ENCODE results near the gene TSPO. TPM values are rescaled to one million over a fixed set of nuclear protein-coding genes. Genes with fewer than 3 reads are reported as not detected.

TSPO gene
- total and polyA plus RNA-seq, 2 of the 13 experiments (the other 11 are each of a cell fraction or from before 2014, with no cell fraction given): 0.46 to 1.4 TPM

DNA sequence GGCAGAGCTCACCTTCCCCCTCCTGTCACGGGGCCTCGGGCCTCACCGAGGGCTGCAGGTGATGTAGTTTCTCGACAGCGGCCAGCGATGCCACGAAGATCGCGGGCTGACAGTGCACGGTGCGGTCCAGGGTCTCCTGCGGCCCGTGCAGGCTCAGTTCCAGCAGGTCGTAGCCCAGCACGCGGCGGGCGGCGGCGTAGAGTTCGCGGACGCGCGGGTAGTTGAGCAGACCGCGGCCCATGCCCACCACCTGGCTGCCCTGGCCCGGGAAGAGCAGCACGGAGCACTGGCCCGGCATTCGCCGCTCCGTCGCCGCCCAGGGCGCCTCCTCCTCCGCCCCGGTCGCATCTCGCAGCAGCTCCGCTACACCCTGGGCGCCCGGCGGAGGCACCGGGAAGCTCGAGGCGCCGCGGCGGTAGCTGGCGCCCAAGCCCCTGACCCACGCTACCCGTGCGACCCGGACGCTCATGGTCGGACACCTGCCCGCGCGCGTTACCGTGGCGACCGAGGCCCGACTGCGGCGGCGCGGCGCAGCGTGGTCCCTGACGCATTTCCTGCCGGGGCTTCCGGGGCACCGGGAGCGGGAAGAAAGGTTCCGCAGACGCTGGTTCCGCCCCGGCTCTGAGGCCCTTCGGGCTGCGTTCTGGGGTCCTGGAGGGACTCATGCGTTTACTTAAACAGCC, 8.3 kb upstream of the TSPO start, which contains the start of gene MCAT (continued):
- TF ChIP-seq, protein P1, sequence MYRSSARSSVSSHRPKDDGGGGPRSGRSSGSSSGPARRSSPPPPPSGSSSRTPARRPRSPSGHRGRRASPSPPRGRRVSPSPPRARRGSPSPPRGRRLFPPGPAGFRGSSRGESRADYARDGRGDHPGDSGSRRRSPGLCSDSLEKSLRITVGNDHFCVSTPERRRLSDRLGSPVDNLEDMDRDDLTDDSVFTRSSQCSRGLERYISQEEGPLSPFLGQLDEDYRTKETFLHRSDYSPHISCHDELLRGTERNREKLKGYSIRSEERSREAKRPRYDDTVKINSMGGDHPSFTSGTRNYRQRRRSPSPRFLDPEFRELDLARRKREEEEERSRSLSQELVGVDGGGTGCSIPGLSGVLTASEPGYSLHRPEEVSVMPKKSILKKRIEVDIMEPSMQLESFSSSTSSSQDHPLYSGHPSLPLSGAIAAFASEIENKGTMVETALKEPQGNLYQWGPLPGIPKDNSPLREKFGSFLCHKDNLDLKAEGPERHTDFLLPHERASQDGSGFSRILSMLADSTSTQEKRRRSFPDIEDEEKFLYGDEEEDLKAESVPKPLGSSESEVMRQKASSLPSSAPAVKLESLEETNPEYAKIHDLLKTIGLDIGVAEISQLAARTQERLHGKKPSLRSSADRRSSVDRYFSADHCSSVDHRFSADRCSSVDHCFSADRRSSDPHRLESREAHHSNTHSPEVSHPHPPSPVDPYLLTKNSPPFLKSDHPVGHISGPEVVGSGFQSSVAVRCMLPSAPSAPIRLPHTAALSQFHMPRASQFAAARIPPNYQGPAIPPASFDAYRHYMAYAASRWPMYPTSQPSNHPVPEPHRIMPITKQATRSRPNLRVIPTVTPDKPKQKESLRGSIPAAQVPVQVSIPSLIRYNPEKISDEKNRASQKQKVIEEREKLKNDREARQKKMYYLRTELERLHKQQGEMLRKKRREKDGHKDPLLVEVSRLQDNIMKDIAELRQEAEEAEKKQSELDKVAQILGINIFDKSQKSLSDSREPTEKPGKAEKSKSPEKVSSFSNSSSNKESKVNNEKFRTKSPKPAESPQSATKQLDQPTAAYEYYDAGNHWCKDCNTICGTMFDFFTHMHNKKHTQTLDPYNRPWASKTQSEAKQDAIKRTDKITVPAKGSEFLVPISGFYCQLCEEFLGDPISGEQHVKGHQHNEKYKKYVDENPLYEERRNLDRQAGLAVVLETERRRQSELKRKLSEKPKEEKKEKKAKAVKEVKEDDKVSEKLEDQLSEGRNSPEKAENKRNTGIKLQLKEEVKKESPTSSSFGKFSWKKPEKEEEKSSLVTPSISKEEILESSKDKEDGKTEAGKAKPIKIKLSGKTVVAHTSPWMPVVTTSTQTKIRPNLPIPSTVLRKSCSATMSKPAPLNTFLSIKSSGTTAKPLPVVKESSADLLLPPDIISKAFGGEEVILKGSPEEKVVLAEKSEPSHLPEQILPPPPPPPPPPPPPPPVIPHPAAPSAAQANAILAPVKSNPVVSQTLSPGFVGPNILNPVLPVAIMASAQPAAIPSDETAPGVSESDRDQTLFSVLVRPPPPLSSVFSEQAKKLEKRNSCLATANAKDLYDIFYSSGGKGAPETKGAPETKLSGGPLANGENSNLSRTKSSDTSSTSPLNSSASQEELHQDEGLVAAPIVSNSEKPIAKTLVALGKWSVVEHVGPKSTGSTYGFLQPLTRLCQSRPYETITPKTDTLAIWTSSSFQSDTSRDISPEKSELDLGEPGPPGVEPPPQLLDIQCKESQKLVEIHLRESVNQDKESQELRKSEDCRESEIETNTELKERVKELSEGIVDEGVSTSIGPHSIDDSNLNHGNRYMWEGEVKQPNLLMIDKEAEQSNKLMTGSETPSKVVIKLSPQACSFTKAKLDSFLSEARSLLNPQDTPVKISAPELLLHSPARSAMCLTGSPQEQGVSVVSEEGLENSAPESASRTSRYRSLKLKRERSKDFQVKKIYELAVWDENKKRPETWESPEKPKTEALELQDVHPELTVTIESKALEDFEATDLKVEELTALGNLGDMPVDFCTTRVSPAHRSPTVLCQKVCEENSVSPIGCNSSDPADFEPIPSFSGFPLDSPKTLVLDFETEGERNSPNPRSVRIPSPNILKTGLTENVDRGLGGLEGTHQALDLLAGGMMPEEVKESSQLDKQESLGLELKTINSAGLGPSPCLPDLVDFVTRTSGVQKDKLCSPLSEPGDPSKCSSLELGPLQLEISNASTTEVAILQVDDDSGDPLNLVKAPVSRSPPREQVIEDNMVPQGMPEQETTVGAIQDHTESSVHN (CRISPR knock-in tag; IDR thresholded peaks at IDR 0.05): no peak
- peak; percentile 75 for TF ChIP-seq ZFX (CRISPR knock-in tag; IDR thresholded peaks at IDR 0.05; ENCODE audit: low read depth)
- TF ChIP-seq ZNF543 (CRISPR knock-in tag; IDR thresholded peaks at IDR 0.05): no peak; the same call in 1 of the 2 replicates
- no peak; the same call in 1 of the 2 replicates for TF ChIP-seq ZNF546 (CRISPR knock-in tag; conservative IDR thresholded peaks at IDR 0.05)
- TF ChIP-seq, protein P2, sequence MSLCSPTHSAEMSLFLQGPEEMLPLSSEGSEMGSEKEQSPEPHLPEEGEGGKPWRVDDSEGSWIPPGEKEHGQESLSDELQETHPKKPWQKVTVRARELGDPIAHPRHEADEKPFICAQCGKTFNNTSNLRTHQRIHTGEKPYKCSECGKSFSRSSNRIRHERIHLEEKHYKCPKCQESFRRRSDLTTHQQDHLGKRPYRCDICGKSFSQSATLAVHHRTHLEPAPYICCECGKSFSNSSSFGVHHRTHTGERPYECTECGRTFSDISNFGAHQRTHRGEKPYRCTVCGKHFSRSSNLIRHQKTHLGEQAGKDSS (CRISPR knock-in tag; IDR thresholded peaks at IDR 0.05; ENCODE audit: borderline replicate concordance, low read depth): peak; percentile 53; the same call in 1 of the 2 replicates
- TF ChIP-seq ZNF792 (CRISPR knock-in tag; IDR thresholded peaks at IDR 0.05): peak; percentile 76
- TF ChIP-seq, protein P3, sequence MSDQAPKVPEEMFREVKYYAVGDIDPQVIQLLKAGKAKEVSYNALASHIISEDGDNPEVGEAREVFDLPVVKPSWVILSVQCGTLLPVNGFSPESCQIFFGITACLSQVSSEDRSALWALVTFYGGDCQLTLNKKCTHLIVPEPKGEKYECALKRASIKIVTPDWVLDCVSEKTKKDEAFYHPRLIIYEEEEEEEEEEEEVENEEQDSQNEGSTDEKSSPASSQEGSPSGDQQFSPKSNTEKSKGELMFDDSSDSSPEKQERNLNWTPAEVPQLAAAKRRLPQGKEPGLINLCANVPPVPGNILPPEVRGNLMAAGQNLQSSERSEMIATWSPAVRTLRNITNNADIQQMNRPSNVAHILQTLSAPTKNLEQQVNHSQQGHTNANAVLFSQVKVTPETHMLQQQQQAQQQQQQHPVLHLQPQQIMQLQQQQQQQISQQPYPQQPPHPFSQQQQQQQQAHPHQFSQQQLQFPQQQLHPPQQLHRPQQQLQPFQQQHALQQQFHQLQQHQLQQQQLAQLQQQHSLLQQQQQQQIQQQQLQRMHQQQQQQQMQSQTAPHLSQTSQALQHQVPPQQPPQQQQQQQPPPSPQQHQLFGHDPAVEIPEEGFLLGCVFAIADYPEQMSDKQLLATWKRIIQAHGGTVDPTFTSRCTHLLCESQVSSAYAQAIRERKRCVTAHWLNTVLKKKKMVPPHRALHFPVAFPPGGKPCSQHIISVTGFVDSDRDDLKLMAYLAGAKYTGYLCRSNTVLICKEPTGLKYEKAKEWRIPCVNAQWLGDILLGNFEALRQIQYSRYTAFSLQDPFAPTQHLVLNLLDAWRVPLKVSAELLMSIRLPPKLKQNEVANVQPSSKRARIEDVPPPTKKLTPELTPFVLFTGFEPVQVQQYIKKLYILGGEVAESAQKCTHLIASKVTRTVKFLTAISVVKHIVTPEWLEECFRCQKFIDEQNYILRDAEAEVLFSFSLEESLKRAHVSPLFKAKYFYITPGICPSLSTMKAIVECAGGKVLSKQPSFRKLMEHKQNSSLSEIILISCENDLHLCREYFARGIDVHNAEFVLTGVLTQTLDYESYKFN (CRISPR knock-in tag; conservative IDR thresholded peaks at IDR 0.05): peak; percentile 37
- no peak for TF ChIP-seq SSRP1 (CRISPR knock-in tag; IDR thresholded peaks at IDR 0.05)
- TF ChIP-seq, protein P4, sequence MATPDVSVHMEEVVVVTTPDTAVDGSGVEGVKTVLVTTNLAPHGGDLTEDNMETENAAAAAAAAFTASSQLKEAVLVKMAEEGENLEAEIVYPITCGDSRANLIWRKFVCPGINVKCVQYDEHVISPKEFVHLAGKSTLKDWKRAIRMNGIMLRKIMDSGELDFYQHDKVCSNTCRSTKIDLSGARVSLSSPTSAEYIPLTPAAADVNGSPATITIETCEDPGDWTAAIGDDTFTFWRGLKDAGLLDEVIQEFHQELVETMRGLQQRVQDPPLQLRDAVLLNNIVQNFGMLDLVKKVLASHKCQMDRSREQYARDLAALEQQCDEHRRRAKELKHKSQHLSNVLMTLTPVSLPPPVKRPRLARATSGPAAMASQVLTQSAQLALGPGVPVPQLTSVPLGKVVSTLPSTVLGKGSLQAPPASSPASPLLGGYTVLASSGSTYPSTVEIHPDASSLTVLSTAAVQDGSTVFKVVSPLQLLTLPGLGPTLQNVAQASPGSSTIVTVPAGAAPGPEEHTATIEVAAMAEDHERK (CRISPR knock-in tag; IDR thresholded peaks at IDR 0.05; ENCODE audit: low read depth): peak; percentile 99
- TF ChIP-seq CBFB (CRISPR knock-in tag; IDR thresholded peaks at IDR 0.05): peak; percentile 70; the same call in 1 of the 2 replicates
- TF ChIP-seq ISX (CRISPR knock-in tag; conservative IDR thresholded peaks at IDR 0.05): no peak
- peak; percentile 67; the same call in 1 of the 2 replicates for TF ChIP-seq HDAC2 (CRISPR knock-in tag; IDR thresholded peaks at IDR 0.05)
- 0 out of 2 replicates have a peak, but pooled peaks have one; percentile 59 for TF ChIP-seq CHCHD3 (CRISPR knock-in tag; IDR thresholded peaks at IDR 0.05)
- TF ChIP-seq ZNF766 (CRISPR knock-in tag; IDR thresholded peaks at IDR 0.05; ENCODE audit: borderline replicate concordance): no peak
- 0 out of 2 replicates have a peak, but pooled peaks have one; percentile 41 for TF ChIP-seq ZNF124 (CRISPR knock-in tag; IDR thresholded peaks at IDR 0.05)

Data from HepG2 (cell line).